GM10266 (cell line): ENCODE data around the gene ZMIZ1.

Experiments used
- DNase-seq: peaks from one replicate; pipeline ENCODE4 v3.0.0; 2012; ENCODE audit errors: extremely low spot score
- TF ChIP-seq, protein P1 (sequence below): IDR thresholded peaks from 2 replicates; pipeline ENCODE4 v1.5.1; 2012; ENCODE audit warnings: mild to moderate bottlenecking, low read depth; ENCODE audit not compliant: control insufficient read depth, insufficient read depth; ENCODE audit errors: missing control alignments

ZMIZ1 gene

GRCh38 chr10:79237454-79238157 lies 168.8 kb downstream of the ZMIZ1 start:
- no peak for DNase-seq
- TF ChIP-seq, protein P1, sequence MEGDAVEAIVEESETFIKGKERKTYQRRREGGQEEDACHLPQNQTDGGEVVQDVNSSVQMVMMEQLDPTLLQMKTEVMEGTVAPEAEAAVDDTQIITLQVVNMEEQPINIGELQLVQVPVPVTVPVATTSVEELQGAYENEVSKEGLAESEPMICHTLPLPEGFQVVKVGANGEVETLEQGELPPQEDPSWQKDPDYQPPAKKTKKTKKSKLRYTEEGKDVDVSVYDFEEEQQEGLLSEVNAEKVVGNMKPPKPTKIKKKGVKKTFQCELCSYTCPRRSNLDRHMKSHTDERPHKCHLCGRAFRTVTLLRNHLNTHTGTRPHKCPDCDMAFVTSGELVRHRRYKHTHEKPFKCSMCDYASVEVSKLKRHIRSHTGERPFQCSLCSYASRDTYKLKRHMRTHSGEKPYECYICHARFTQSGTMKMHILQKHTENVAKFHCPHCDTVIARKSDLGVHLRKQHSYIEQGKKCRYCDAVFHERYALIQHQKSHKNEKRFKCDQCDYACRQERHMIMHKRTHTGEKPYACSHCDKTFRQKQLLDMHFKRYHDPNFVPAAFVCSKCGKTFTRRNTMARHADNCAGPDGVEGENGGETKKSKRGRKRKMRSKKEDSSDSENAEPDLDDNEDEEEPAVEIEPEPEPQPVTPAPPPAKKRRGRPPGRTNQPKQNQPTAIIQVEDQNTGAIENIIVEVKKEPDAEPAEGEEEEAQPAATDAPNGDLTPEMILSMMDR = no peak

DNA sequence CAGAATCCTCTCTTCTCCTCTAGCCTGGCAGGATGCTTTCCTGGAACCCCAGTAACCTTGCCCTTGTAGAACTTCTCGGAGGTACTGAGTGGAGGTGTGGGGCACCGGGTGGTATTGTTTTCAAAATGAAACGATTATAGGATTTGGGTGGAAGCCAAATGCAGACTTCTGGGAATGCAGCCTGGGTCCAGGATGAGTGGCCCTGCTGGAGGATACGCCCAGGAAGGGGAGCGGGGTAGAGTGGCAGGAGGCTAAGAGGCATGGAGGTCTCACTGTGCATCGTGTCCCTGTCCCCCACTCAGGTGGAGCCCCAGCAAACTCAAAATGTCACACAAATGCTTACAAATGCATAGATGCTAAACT lies 169.4 kb downstream of the ZMIZ1 start:
- TF ChIP-seq, protein P1 = no peak
- no peak for DNase-seq

- no peak for DNase-seq
- TF ChIP-seq, protein P1 = no peak
Measured at GRCh38 chr10:79238606-79239005, 169.8 kb downstream of the ZMIZ1 start.

GRCh38 chr10:79239275-79239779 lies 170.6 kb downstream of the ZMIZ1 start:
- no peak for DNase-seq
- TF ChIP-seq, protein P1 = no peak

GRCh38 chr10:79239924-79240581 lies 171.3 kb downstream of the ZMIZ1 start:
- DNase-seq = no peak
- TF ChIP-seq, protein P1 = no peak

GRCh38 chr10:79241629-79241989 lies 172.8 kb downstream of the ZMIZ1 start:
- no peak for DNase-seq
- TF ChIP-seq, protein P1 = no peak

- TF ChIP-seq, protein P1 = no peak
- DNase-seq = peak; percentile 86
Measured at GRCh38 chr10:79241990-79242619, 173.3 kb downstream of the ZMIZ1 start.
